Kasumi-1 (cell line): Measurements from ENCODE around the gene FMNL2.

Experiments
- DNase-seq, 2 experiments: peaks; one replicate each; lab custom pipeline; 2025; lab: John Stamatoyannopoulos, UW

Gene FMNL2

GRCh38 chr2:152649997-152650396 lies 315.0 kb downstream of the FMNL2 start:
- no peak for DNase-seq

DNA sequence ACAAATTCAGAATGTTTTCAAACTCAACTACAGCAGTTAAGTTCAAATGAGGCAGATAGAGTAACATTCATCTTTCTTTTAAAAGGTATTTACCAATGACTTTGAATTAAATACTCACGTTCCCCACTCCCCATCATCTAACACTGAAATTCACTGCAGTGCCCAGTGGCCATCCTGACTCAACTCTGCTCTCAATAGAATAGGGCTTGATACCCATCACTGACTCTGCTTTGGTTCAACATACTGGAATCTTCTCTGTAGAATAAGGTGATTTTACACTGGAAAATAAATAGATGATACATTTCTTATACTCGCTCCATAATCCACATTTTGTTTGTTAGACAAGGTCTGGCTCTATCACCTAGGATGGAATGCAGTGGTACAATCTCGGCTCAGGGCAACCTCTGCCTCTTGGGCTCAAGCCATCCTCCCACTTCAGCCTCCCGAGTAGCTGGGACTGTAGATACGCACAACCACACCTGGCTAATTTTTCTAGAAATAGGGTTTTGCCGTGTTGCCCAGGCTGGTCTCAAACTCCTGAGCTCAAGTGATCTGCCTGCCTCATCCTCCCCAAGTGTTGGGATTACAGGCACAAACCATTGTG lies 315.9 kb downstream of the FMNL2 start:
- no peak for DNase-seq

GRCh38 chr2:152651834-152652233 lies 316.9 kb downstream of the FMNL2 start:
- no peak for DNase-seq

- DNase-seq, result no peak
Observed at GRCh38 chr2:152655880-152656279, 320.9 kb downstream of the FMNL2 start.

DNA sequence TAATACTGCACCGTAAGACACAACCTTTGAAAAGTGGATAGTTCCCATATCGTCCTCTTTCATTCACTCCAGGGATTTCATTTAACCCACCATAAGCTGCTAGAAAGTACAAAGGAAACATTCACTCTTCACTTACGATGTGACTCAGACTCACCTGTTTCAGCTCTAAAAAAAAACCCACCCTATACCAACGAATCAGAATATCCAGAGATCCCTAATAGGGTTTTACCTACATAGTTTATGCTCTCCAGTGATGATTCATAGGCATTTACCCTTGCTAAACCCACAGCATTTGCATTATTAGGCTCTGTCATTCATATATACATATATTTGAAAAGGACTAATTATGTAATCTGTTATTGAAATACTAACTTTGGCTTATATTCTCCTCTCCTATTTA lies 322.1 kb downstream of the FMNL2 start:
- DNase-seq, result no peak

- no peak for DNase-seq
Observed at GRCh38 chr2:152658221-152658620, 323.2 kb downstream of the FMNL2 start.

DNA sequence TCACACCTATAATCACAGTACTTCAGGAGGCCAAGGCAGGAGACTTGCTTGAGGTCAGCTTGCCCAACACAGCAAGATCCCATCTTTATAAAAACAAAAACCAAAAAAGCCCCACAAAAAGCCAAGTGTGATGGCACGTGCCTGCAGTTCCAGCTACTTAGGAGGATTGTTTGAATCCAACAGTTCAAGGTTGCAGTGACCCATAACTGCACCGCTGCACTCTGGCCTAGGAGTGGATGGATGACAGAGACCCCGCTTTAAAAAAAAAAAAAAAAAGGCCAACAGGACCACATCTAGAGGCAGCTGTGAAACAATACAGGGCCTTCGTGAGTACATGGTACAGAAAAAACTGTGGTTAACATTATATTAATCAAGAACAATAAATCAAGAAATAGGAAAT lies 326.1 kb downstream of the FMNL2 start:
- DNase-seq, result no peak

DNA sequence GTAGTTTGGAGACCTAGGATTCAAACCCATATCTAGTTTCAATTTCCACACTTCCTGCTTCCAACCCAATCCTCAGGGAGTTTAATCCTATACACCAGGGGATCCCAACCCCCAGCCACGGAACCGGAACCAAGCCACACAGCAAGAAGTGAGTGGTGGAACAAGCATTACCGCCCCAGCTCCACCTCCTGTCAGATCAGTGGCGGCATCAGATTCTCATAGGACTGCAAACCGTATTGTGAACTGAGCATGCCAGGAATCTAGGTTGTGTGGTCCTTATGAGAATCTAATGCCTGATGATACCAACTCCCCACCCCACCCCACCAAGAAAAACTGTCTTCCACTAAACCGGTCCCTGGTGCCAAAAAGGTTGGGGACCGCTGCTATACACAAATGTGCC lies 329.8 kb downstream of the FMNL2 start:
- DNase-seq, result no peak

DNA sequence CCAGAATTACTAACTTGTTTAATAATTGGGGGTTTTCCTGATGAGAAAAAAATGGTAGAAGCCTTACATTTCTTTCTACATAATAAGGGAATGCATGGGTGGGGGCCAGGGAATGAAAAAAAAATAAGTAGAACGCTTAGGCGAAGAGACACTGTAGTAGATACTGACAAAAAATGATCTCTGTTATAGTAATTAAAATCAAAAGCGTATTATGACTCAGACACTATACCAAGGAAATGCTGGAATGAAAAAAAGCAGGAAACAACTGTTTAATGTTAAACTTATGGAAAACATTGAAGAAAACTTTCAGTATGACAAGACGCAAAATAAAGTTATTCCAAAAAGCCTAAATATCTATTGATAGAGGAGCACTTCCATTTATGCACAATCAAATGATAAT lies 339.4 kb downstream of the FMNL2 start:
- no peak for DNase-seq

DNA sequence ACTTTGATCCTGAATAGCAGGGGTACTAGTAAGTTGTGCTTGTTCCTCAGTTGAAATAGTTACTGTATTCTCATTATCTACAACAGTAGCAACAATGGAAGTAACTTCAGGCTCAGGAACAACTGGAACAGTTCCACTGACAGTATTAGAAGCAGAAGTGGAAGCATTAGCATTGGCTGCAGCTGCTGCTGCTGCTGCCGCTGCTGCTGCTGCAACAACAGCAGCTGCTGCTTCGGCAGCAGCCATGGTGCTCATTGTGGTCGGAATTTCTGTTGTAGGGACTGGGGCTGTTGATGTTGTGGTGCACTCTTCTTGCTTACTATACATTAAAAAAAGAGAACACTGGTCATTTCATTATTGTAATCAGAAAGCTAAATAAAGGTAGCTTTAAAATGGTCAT lies 341.5 kb downstream of the FMNL2 start:
- DNase-seq, result no peak

DNA sequence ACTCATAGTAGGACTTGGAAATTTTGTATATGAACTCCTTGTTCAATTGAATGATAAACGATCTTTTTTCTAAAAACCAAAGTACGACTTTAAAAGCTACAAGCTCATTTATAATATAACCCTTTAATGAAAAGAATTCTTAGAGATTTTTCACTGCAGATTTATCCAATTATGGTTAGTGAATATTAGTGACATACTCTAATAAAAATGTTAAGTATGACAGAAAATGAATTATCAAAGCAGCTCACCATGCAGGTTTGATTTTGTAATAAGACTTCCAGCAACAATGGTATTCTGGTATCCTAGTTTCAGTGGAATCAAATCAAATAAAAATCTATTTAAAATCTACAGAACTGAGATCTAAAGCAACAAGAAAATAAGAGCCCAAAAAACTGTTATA lies 343.8 kb downstream of the FMNL2 start:
- DNase-seq, result no peak

DNA sequence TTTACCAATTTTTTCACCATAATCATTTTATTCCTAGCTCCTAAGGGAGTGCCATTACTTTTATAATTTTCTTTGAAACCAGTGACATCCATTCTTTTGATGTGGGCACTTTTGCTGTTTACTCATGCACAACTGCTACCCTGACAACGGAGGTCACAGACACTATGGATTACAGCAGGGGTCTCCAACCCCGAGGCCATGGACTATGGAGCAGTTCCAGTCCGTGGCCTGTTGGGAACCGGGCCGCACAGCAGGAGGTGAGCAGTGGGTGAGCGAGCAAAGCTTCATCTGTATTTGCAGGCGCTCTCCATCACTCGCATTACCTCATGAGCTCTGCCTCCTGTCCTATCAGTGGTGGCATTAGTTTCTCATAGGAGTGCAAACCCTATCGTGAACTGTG lies 347.7 kb downstream of the FMNL2 start:
- DNase-seq, result no peak

- DNase-seq, result no peak
Observed at GRCh38 chr2:152683400-152683799, 348.4 kb downstream of the FMNL2 start.

- no peak for DNase-seq
Observed at GRCh38 chr2:152686321-152686720, 351.3 kb downstream of the FMNL2 start.

GRCh38 chr2:152693033-152693432 lies 358.1 kb downstream of the FMNL2 start:
- DNase-seq, result no peak

- no peak for DNase-seq
Observed at GRCh38 chr2:152694161-152694661, 359.2 kb downstream of the FMNL2 start.

DNA sequence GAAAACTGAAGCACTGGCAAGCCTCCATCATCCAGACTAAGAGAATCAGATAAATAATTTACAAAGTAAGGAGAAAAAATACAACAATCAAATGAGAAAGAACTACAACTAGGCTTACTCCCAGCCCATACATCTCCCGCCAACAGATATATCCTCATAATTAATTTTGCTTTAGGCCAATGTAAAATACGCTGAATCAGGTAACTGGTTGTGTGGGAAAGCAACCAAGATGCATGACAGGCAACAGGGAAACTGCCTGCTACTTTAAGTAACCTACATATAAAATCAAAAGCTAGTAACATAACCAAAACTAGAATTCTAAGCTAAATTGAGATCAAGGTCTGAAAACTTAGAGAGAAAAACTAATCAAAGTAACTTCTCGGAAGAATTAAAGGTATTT lies 360.8 kb downstream of the FMNL2 start:
- no peak for DNase-seq

GRCh38 chr2:152696476-152696875 lies 361.5 kb downstream of the FMNL2 start:
- no peak for DNase-seq
